RPMI7951 (cell line): ENCODE results near the gene CACNA1G. TPM values are rescaled to one million over a fixed set of nuclear protein-coding genes. Genes with fewer than 3 reads are reported as not detected.

ENCODE experiments used
- DNase-seq: peaks from one replicate; pipeline ENCODE4 v3.0.0-alpha.2; 2012; ENCODE audit warnings: low read depth
- total RNA-seq: library from RNA; depleted of rRNA; stranded (reverse); fragments of >200 nt; shearing (Covaris generic); gene quantifications from 2 replicates; pipeline ENCODE4 v1.2.3, GENCODE V29; 2014; rRNA removed

The CACNA1G gene
- total RNA-seq, 1 experiment from 2014 or later: 0.12 TPM

- no peak for DNase-seq
Measured at GRCh38 chr17:50672071-50672470, 111.6 kb downstream of the CACNA1G start.

- no peak for DNase-seq
Measured at GRCh38 chr17:50672831-50673551, 112.5 kb downstream of the CACNA1G start.

GRCh38 chr17:50675190-50675589 lies 114.7 kb downstream of the CACNA1G start:
- no peak for DNase-seq

- no peak for DNase-seq
Measured at GRCh38 chr17:50675627-50676026, 115.1 kb downstream of the CACNA1G start.

- DNase-seq: no peak
Measured at GRCh38 chr17:50676065-50676975, 115.8 kb downstream of the CACNA1G start.

Other genes starting within 250 kb of the CACNA1G start
- 12.4 and 15.2 TPM in 2 replicates for gene XYLT2, start 214.6 kb upstream of the CACNA1G start, total RNA-seq
- gene MRPL27, start 187.5 kb upstream of the CACNA1G start, total RNA-seq: 75.2 and 120 TPM in 2 replicates
- 10.6 and 14.3 TPM in 2 replicates for gene EME1, start 187.5 kb upstream of the CACNA1G start, total RNA-seq
- 141 and 143 TPM in 2 replicates for gene LRRC59, start 163.2 kb upstream of the CACNA1G start, total RNA-seq
- 19.4 and 20.4 TPM in 2 replicates for gene ACSF2, start 134.5 kb upstream of the CACNA1G start, total RNA-seq
- gene CHAD, start 91.8 kb upstream of the CACNA1G start, total RNA-seq: not detected in 2 replicates
- gene RSAD1, start 81.9 kb upstream of the CACNA1G start, total RNA-seq: 10.0 and 11.1 TPM in 2 replicates
- gene MYCBPAP, start 52.3 kb upstream of the CACNA1G start, total RNA-seq: 0.29 TPM in 1 of 2 replicates, not detected in the other
- gene EPN3, start 28.0 kb upstream of the CACNA1G start, total RNA-seq: not detected in 2 replicates
- gene SPATA20, start 13.5 kb upstream of the CACNA1G start, total RNA-seq: 15.5 and 20.5 TPM in 2 replicates
- 23.1 and 28.4 TPM in 2 replicates for gene ABCC3, start 74.2 kb downstream of the CACNA1G start, total RNA-seq
- gene ANKRD40, start 147.2 kb downstream of the CACNA1G start, total RNA-seq: 26.0 and 30.0 TPM in 2 replicates
- gene LUC7L3, start 158.9 kb downstream of the CACNA1G start, total RNA-seq: 18.4 and 21.7 TPM in 2 replicates
- not detected in 2 replicates for gene ANKRD40CL, start 206.8 kb downstream of the CACNA1G start, total RNA-seq